CD4-positive, alpha-beta T cell treated with Interleukin-10 for 1 hour (primary cell): ENCODE results near the gene PRICKLE3.
"Not testable (repeated sequence)": the region's sequence is repeated elsewhere in the genome, so short reads cannot be mapped to it uniquely, and the experiment has no call there.

Experiments
- DNase-seq: peaks from one replicate; pipeline ENCODE4 v3.0.0-alpha.2; 2020

The PRICKLE3 gene

GRCh38 chrX:49178537-49178936 lies 7.6 kb downstream of the PRICKLE3 start:
- DNase-seq = no peak

GRCh38 chrX:49177873-49178480 lies 8.2 kb downstream of the PRICKLE3 start:
- no peak for DNase-seq

GRCh38 chrX:49177338-49177833 lies 8.8 kb downstream of the PRICKLE3 start:
- DNase-seq = peak; percentile 32

- DNase-seq = peak; percentile 9
Observed at GRCh38 chrX:49176421-49177326, 9.5 kb downstream of the PRICKLE3 start.

GRCh38 chrX:49175435-49176274 lies 10.5 kb downstream of the PRICKLE3 start:
- no peak for DNase-seq

- no peak for DNase-seq
Observed at GRCh38 chrX:49174723-49175122, 11.4 kb downstream of the PRICKLE3 start.

- DNase-seq = not testable (repeated sequence)
Observed at GRCh38 chrX:49173544-49173943, 12.6 kb downstream of the PRICKLE3 start.

GRCh38 chrX:49172280-49172780 lies 13.8 kb downstream of the PRICKLE3 start:
- peak; percentile 78 for DNase-seq

- DNase-seq = peak; percentile 71
Observed at GRCh38 chrX:49171752-49172279, 14.4 kb downstream of the PRICKLE3 start, which contains the start of gene PLP2. Gene PLP2 (plus strand): TSS chrX:49171898. CDS start chrX:49172001, 103 bp downstream.

GRCh38 chrX:49167740-49168108 lies 18.4 kb downstream of the PRICKLE3 start:
- DNase-seq = no peak

GRCh38 chrX:49166914-49167739 lies 19.0 kb downstream of the PRICKLE3 start:
- DNase-seq = peak; percentile 76

GRCh38 chrX:49165901-49166881 lies 20.0 kb downstream of the PRICKLE3 start:
- DNase-seq = peak; percentile 82

- DNase-seq = no peak
Observed at GRCh38 chrX:49164589-49165360, 21.4 kb downstream of the PRICKLE3 start.

GRCh38 chrX:49163555-49164419 lies 22.4 kb downstream of the PRICKLE3 start:
- DNase-seq = peak; percentile 88

GRCh38 chrX:49162620-49163019 lies 23.6 kb downstream of the PRICKLE3 start, which contains the start of gene MAGIX:
Gene MAGIX (plus strand): TSS chrX:49162758. CDS start chrX:49162890, 132 bp downstream.
- no peak for DNase-seq

- no peak for DNase-seq
Observed at GRCh38 chrX:49161632-49162031, 24.5 kb downstream of the PRICKLE3 start.

GRCh38 chrX:49160908-49161307 lies 25.3 kb downstream of the PRICKLE3 start:
- no peak for DNase-seq

GRCh38 chrX:49157194-49157593 lies 29.0 kb downstream of the PRICKLE3 start:
- DNase-seq = no peak
